Measurements from ENCODE around the gene SULF2. TPM values are rescaled to one million over a fixed set of nuclear protein-coding genes. Genes with fewer than 3 reads are reported as not detected.

SULF2 gene
- total RNA-seq, 4 donors from 2014 or later, result 31.5 to 182 (median 94.4) TPM

DNA sequence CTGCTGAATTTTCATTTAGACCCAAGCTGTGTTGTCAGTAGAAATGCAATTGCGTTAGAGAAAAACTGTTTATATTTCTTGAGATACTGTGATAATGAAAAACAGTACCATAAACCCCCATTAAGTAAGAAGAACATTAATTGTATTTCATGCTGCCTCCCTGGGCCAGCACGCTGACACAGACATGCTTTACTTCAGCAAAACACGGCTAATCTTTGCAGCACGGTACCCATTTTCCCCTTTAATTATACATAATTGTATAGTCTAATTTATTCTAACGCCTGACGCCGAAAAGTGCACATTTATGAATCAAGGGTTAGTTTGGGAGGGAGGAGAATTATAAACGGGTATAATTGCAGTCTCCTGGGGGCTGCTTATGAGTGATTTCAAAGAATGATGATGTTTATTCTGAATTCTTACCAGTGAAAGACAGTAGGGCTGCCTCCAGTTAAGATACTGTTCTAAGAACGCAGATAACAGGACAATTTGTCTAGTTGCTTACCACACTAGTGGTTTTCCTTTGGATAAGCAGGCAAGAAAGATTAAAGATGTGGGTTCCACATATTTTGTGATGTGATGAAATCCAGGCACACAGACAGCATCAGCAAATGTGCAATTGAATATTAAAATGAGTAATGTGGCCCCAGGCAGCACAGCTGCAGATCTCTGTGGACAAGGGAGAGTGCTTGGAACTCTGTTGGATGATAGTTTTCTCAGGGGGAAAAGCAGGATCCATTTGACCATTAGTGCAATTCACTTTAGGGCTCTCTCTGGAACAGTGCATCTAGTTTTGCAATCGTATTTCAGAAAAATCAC is 4.7 kb upstream of the SULF2 start:
- Histone ChIP-seq H3K36me3 (no peaks in the 10 kb centered on the region), H3K4me1 (peaks cover 23 to 76% (median 24%) of the 10 kb centered on the region in 3 donors), H3K9me3 (no peaks in the 10 kb centered on the region), H3K27me3 (peaks cover 0 to 1% (median 0%) of the 10 kb centered on the region in 4 donors), H3K27ac (peak overlapping the region in 1 of 4 donors; percentile 87), H3K4me3 (no peak overlapping the region)
- TF ChIP-seq POLR2A (IDR thresholded peaks at IDR 0.05), result no peak
- TF ChIP-seq, protein P1, sequence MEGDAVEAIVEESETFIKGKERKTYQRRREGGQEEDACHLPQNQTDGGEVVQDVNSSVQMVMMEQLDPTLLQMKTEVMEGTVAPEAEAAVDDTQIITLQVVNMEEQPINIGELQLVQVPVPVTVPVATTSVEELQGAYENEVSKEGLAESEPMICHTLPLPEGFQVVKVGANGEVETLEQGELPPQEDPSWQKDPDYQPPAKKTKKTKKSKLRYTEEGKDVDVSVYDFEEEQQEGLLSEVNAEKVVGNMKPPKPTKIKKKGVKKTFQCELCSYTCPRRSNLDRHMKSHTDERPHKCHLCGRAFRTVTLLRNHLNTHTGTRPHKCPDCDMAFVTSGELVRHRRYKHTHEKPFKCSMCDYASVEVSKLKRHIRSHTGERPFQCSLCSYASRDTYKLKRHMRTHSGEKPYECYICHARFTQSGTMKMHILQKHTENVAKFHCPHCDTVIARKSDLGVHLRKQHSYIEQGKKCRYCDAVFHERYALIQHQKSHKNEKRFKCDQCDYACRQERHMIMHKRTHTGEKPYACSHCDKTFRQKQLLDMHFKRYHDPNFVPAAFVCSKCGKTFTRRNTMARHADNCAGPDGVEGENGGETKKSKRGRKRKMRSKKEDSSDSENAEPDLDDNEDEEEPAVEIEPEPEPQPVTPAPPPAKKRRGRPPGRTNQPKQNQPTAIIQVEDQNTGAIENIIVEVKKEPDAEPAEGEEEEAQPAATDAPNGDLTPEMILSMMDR (IDR thresholded peaks at IDR 0.05), result no peak
- no peak for DNase-seq
- 65 to 74% methylated on average over 10 of the region's 10 CpGs for WGBS, 2 donors
- intact Hi-C loops (cut with DNase I), result loop anchor here (5.0 to 10.0 kb wide), 2 partner anchors 395 to 507 kb away; no protein-coding TSS in a partner anchor

DNA sequence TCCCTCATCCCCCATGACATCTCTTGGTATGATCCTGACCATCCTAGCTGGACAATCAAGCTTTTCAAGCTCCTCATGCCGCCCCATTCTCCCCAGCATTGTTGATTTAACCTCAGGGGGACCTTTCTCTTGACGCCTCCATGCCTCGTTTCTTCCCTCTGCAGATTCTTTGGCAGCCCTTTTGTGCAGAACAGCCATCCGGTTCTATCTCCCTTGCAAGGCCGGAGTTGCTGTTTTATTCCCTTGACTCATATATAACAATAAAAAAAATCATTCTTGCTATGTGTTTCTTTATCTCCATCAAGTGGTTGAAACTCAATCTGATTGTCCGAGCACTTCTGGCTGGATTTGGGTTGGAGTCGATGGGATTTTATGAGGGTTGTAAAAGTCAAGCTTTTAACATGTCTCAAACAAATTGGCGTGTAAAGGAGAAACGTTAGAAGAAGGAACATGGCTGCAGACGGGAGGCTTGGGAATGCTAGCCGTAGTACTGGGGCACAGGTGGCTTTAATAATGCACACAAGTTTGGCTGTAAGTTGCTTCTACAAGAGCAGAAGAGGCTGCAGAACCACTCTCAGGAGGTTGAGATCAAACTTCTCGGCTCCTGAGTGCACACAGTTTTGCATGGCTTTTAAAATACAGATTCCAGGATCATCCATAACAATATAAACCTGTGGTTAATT is 3.9 kb upstream of the SULF2 start:
- peaks cover 23 to 76% (median 26%) of the 10 kb centered on the region in 3 donors for H3K4me1 ChIP-seq
- no peak overlapping the region for H3K27ac ChIP-seq
- no peak for DNase-seq
- TF ChIP-seq POLR2A (IDR thresholded peaks at IDR 0.05), result no peak
- TF ChIP-seq, protein P1 (IDR thresholded peaks at IDR 0.05), result no peak
- no peaks in the 10 kb centered on the region for H3K36me3 ChIP-seq
- H3K27me3 ChIP-seq, result peaks cover 0 to 9% (median 0%) of the 10 kb centered on the region in 4 donors
- H3K4me3 ChIP-seq, result no peak overlapping the region
- H3K9me3 ChIP-seq, result no peaks in the 10 kb centered on the region
- intact Hi-C loops (cut with DNase I), result loop anchor here (5.0 to 10.0 kb wide), 2 partner anchors 396 to 508 kb away; no protein-coding TSS in a partner anchor
- 79 to 87% methylated on average over 12 of the region's 12 CpGs for WGBS, 2 donors

DNA sequence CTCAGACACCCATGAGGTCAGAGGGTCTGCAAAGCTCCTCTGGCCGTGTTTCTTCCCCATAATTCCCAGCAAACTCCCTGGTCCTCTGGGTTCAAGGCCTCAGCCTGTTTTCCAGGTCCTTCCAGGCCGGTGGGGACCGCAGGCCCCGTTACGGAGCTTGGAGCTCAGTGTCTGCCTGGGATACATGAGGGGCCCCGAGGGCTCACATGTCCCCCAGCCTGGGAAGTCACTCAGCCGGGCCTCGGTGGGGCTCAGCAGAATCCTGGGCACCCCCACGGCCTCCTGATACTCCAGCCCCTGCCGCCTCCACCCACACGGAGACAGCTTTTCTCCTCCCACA is 3.4 kb upstream of the SULF2 start:
- 81 to 100% methylated on average over 2 to 6 of the region's 11 CpGs for WGBS, 2 donors
- peaks cover 28 to 76% (median 31%) of the 10 kb centered on the region in 3 donors for H3K4me1 ChIP-seq
- no peaks in the 10 kb centered on the region for H3K9me3 ChIP-seq
- H3K27me3 ChIP-seq, result peaks cover 0 to 12% (median 0%) of the 10 kb centered on the region in 4 donors
- no peak for DNase-seq
- intact Hi-C loops (cut with DNase I), result loop anchor here (5.0 to 10.0 kb wide), 2 partner anchors 396 to 509 kb away; no protein-coding TSS in a partner anchor
- TF ChIP-seq, protein P1 (IDR thresholded peaks at IDR 0.05), result no peak
- TF ChIP-seq POLR2A (IDR thresholded peaks at IDR 0.05), result no peak
- H3K4me3 ChIP-seq, result no peak overlapping the region
- no peak overlapping the region for H3K27ac ChIP-seq
- no peaks in the 10 kb centered on the region for H3K36me3 ChIP-seq

DNA sequence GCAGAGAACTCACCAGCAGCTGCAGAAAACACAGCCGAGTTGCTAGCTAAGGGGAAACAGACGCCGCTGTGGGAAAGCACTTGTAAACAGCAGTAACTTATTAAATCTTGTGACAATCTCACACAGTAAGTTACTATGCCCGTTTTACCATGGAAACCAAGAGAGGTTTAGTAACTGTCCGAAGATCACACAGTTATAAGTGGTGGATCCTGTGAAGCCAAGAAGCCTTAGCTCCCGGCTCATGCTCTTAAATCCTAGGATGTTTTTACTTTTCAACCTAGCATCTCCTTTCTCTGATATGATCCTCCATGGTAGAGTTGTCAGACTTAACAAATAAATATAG is 1.5 kb upstream of the SULF2 start:
- peaks cover 31 to 78% (median 32%) of the 10 kb centered on the region in 3 donors for H3K4me1 ChIP-seq
- peak overlapping the region; percentile 88 to 94 (median 89) for H3K27ac ChIP-seq
- 15 to 16% methylated on average over 6 of the region's 6 CpGs for WGBS, 2 donors
- no peaks in the 10 kb centered on the region for H3K9me3 ChIP-seq
- peaks cover 0 to 12% (median 0%) of the 10 kb centered on the region in 4 donors for H3K27me3 ChIP-seq
- intact Hi-C loops (cut with DNase I), result loop anchor here (5.0 to 10.0 kb wide), 2 partner anchors 398 to 511 kb away; no protein-coding TSS in a partner anchor
- H3K4me3 ChIP-seq, result peak overlapping the region; percentile 62 to 86 (median 72)
- peaks cover 0 to 9% (median 0%) of the 10 kb centered on the region in 3 donors for H3K36me3 ChIP-seq
- no peak for DNase-seq
- no peak for TF ChIP-seq POLR2A (IDR thresholded peaks at IDR 0.05)
- TF ChIP-seq, protein P1 (IDR thresholded peaks at IDR 0.05), result no peak
